ENCODE results near the gene GRIA2. TPM values are rescaled to one million over a fixed set of nuclear protein-coding genes. Genes with fewer than 3 reads are reported as not detected.
"Not testable (repeated sequence)": the region's sequence is repeated elsewhere in the genome, so short reads cannot be mapped to it uniquely, and the experiment has no call there.

The GRIA2 gene
- total RNA-seq, result 3.1 TPM

DNA sequence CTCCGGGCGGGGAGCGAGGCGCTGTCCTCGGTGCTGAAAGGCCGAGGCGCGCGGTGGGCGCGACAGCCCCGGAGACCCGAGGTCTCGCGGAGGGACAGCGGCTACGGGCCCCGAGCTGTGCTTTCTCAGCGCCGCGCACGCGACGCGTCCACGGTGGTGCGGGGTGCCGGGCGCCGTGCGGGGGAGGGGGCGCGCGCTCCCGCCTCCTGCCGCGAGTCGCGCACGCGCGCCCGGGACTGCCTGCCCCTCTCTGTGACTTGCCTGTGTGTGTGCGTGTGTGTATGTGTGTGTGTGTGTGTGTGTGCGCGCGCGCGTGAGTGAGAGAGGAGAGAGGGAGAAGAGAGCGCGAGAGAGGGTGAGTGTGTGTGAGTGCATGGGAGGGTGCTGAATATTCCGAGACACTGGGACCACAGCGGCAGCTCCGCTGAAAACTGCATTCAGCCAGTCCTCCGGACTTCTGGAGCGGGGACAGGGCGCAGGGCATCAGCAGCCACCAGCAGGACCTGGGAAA lies at the start of gene GRIA2:
Gene GRIA2, plus strand, starts transcription at position 358 of the 511 bp plus-strand sequence. CDS start 315 bp downstream, outside the sequence.
- H3K9ac ChIP-seq (ENCODE audit: low read depth in 1 of 3, low read length in 3 of 3), result no peak within 1 kb of the TSS
- no peaks in the 10 kb centered on the region for H3K36me3 ChIP-seq (ENCODE audit: control insufficient read depth in 3 of 3, insufficient read depth in 3 of 3, low read length in 3 of 3)
- H3K27ac ChIP-seq (ENCODE audit: low read depth, low read length), result no peak within 1 kb of the TSS
- peaks cover 34 to 43% (median 35%) of the 10 kb centered on the region in 3 donors for H3K27me3 ChIP-seq (ENCODE audit: control insufficient read depth in 3 of 3, insufficient read depth in 3 of 3, low read length in 3 of 3)
- H3K4me1 ChIP-seq (ENCODE audit: control insufficient read depth in 3 of 3, insufficient read depth in 3 of 3, low read length in 3 of 3), result peaks cover 6 to 18% (median 11%) of the 10 kb centered on the region in 3 donors
- peak within 1 kb of the TSS in 2 of 3 donors; percentile 53 to 58 for H3K4me3 ChIP-seq (ENCODE audit: low read length in 3 of 3)
- peaks cover 0 to 3% (median 0%) of the 10 kb centered on the region in 3 donors for H3K9me3 ChIP-seq (ENCODE audit: control insufficient read depth in 3 of 3, low read length in 3 of 3)

DNA sequence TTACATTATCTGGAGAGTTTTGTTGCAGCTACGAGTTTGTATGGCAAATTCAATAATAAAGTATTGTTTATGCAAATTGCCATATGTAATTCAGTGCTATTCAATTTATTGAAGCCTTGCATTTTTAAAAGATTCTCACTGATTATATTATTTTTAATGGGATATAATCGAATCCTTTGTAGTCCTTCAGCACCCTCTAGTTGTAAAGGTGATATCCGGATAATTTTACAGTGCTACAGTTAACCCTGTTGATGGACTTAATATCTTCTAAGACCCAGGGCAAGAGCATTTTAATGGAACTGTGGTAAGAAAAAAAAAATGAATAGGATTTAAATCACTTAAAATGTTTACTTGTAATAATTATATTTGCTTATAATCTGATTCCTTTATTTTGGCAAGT lies 48.5 kb upstream of the GRIA2 start:
- H3K4me1 ChIP-seq (ENCODE audit: control insufficient read depth in 3 of 3, insufficient read depth in 3 of 3, low read length in 3 of 3), result no peaks in the 10 kb centered on the region
- H3K27ac ChIP-seq (ENCODE audit: low read depth, low read length), result no peak overlapping the region
- no peaks in the 10 kb centered on the region for H3K36me3 ChIP-seq (ENCODE audit: control insufficient read depth in 3 of 3, insufficient read depth in 3 of 3, low read length in 3 of 3)
- H3K9ac ChIP-seq (ENCODE audit: low read depth in 1 of 3, low read length in 3 of 3), result no peak overlapping the region
- H3K4me3 ChIP-seq (ENCODE audit: low read length in 3 of 3), result no peak overlapping the region
- no peaks in the 10 kb centered on the region for H3K27me3 ChIP-seq (ENCODE audit: control insufficient read depth in 3 of 3, insufficient read depth in 3 of 3, low read length in 3 of 3)
- no peaks in the 10 kb centered on the region for H3K9me3 ChIP-seq (ENCODE audit: control insufficient read depth in 3 of 3, low read length in 3 of 3)

GRCh38 chr4:157180268-157180667 lies 40.3 kb upstream of the GRIA2 start:
- H3K27ac ChIP-seq (ENCODE audit: low read depth, low read length); H3K36me3 ChIP-seq (ENCODE audit: control insufficient read depth in 3 of 3, insufficient read depth in 3 of 3, low read length in 3 of 3); H3K9ac ChIP-seq (ENCODE audit: low read depth in 1 of 3, low read length in 3 of 3); H3K4me3 ChIP-seq (ENCODE audit: low read length in 3 of 3); H3K4me1 ChIP-seq (ENCODE audit: control insufficient read depth in 3 of 3, insufficient read depth in 3 of 3, low read length in 3 of 3); H3K9me3 ChIP-seq (ENCODE audit: control insufficient read depth in 3 of 3, low read length in 3 of 3); H3K27me3 ChIP-seq (ENCODE audit: control insufficient read depth in 3 of 3, insufficient read depth in 3 of 3, low read length in 3 of 3): not testable (repeated sequence)

- Histone ChIP-seq H3K27me3 (ENCODE audit: control insufficient read depth in 3 of 3, insufficient read depth in 3 of 3, low read length in 3 of 3) (no peaks in the 10 kb centered on the region), H3K4me3 (ENCODE audit: low read length in 3 of 3) (no peak overlapping the region), H3K9me3 (ENCODE audit: control insufficient read depth in 3 of 3, low read length in 3 of 3) (no peaks in the 10 kb centered on the region)
These were observed 36.2 kb upstream of the GRIA2 start for GRCh38 chr4:157184300-157184699.

GRCh38 chr4:157185363-157185762 lies 35.2 kb upstream of the GRIA2 start:
- no peaks in the 10 kb centered on the region for H3K27me3 ChIP-seq (ENCODE audit: control insufficient read depth in 3 of 3, insufficient read depth in 3 of 3, low read length in 3 of 3)
- no peaks in the 10 kb centered on the region for H3K4me1 ChIP-seq (ENCODE audit: control insufficient read depth in 3 of 3, insufficient read depth in 3 of 3, low read length in 3 of 3)
- no peaks in the 10 kb centered on the region for H3K36me3 ChIP-seq (ENCODE audit: control insufficient read depth in 3 of 3, insufficient read depth in 3 of 3, low read length in 3 of 3)
- no peak overlapping the region for H3K27ac ChIP-seq (ENCODE audit: low read depth, low read length)
- H3K9me3 ChIP-seq (ENCODE audit: control insufficient read depth in 3 of 3, low read length in 3 of 3), result peaks cover 0 to 2% (median 0%) of the 10 kb centered on the region in 3 donors
- H3K9ac ChIP-seq (ENCODE audit: low read depth in 1 of 3, low read length in 3 of 3), result no peak overlapping the region
- no peak overlapping the region for H3K4me3 ChIP-seq (ENCODE audit: low read length in 3 of 3)

More at GRCh38 chr4:157184300-157184699, 36.2 kb upstream of the GRIA2 start:
- Histone ChIP-seq H3K36me3 (ENCODE audit: control insufficient read depth in 3 of 3, insufficient read depth in 3 of 3, low read length in 3 of 3) (no peaks in the 10 kb centered on the region), H3K27ac (ENCODE audit: low read depth, low read length) (no peak overlapping the region), H3K4me1 (ENCODE audit: control insufficient read depth in 3 of 3, insufficient read depth in 3 of 3, low read length in 3 of 3) (no peaks in the 10 kb centered on the region), H3K9ac (ENCODE audit: low read depth in 1 of 3, low read length in 3 of 3) (no peak overlapping the region)

- Histone ChIP-seq H3K9me3 (ENCODE audit: control insufficient read depth in 3 of 3, low read length in 3 of 3) (no peaks in the 10 kb centered on the region), H3K36me3 (ENCODE audit: control insufficient read depth in 3 of 3, insufficient read depth in 3 of 3, low read length in 3 of 3) (no peaks in the 10 kb centered on the region), H3K9ac (ENCODE audit: low read depth in 1 of 3, low read length in 3 of 3) (no peak overlapping the region), H3K27ac (ENCODE audit: low read depth, low read length) (no peak overlapping the region), H3K27me3 (ENCODE audit: control insufficient read depth in 3 of 3, insufficient read depth in 3 of 3, low read length in 3 of 3) (no peaks in the 10 kb centered on the region), H3K4me1 (ENCODE audit: control insufficient read depth in 3 of 3, insufficient read depth in 3 of 3, low read length in 3 of 3) (no peaks in the 10 kb centered on the region), H3K4me3 (ENCODE audit: low read length in 3 of 3) (no peak overlapping the region)
These were observed 25.2 kb upstream of the GRIA2 start for GRCh38 chr4:157195374-157195773.

- H3K9ac ChIP-seq (ENCODE audit: low read depth in 1 of 3, low read length in 3 of 3), result no peak overlapping the region
- H3K27me3 ChIP-seq (ENCODE audit: control insufficient read depth in 3 of 3, insufficient read depth in 3 of 3, low read length in 3 of 3), result no peaks in the 10 kb centered on the region
- H3K9me3 ChIP-seq (ENCODE audit: control insufficient read depth in 3 of 3, low read length in 3 of 3), result no peaks in the 10 kb centered on the region
- no peak overlapping the region for H3K4me3 ChIP-seq (ENCODE audit: low read length in 3 of 3)
- H3K36me3 ChIP-seq (ENCODE audit: control insufficient read depth in 3 of 3, insufficient read depth in 3 of 3, low read length in 3 of 3), result no peaks in the 10 kb centered on the region
- H3K27ac ChIP-seq (ENCODE audit: low read depth, low read length), result no peak overlapping the region
- H3K4me1 ChIP-seq (ENCODE audit: control insufficient read depth in 3 of 3, insufficient read depth in 3 of 3, low read length in 3 of 3), result no peaks in the 10 kb centered on the region
These were observed 24.5 kb upstream of the GRIA2 start for GRCh38 chr4:157196046-157196445.

DNA sequence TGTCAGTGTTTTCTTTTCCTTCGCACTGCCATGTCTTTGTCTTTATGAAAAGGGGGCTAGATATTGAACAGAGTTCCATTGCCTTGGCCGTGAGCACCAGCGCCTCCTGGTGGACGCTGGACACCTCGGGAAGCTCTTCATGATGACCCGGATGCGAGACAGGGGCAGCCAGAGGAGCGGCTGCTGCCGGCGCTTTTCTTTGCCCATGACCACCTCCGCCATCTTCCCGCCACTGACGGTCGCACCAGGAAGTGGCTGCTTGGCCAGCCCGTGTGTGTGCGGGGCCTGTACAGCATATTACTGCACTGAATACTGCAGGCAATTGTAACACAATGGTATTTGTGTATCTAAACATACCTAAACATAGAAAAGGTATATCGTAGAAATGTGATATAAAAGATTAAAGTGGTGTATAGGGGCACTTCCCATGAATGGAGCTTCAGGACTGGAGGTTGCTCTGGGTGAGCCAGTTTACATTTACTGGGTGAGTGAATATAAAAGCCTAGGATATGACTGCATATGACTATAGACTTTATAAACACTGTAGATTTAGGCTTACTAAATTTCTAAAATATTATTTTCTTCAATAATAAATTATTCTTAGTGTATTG lies 15.8 kb upstream of the GRIA2 start:
- no peaks in the 10 kb centered on the region for H3K27me3 ChIP-seq (ENCODE audit: control insufficient read depth in 3 of 3, insufficient read depth in 3 of 3, low read length in 3 of 3)
- H3K9me3 ChIP-seq (ENCODE audit: control insufficient read depth in 3 of 3, low read length in 3 of 3), result no peaks in the 10 kb centered on the region
- no peaks in the 10 kb centered on the region for H3K4me1 ChIP-seq (ENCODE audit: control insufficient read depth in 3 of 3, insufficient read depth in 3 of 3, low read length in 3 of 3)
- H3K4me3 ChIP-seq (ENCODE audit: low read length in 3 of 3), result no peak overlapping the region
- no peak overlapping the region for H3K27ac ChIP-seq (ENCODE audit: low read depth, low read length)
- H3K36me3 ChIP-seq (ENCODE audit: control insufficient read depth in 3 of 3, insufficient read depth in 3 of 3, low read length in 3 of 3), result no peaks in the 10 kb centered on the region
- no peak overlapping the region for H3K9ac ChIP-seq (ENCODE audit: low read depth in 1 of 3, low read length in 3 of 3)

DNA sequence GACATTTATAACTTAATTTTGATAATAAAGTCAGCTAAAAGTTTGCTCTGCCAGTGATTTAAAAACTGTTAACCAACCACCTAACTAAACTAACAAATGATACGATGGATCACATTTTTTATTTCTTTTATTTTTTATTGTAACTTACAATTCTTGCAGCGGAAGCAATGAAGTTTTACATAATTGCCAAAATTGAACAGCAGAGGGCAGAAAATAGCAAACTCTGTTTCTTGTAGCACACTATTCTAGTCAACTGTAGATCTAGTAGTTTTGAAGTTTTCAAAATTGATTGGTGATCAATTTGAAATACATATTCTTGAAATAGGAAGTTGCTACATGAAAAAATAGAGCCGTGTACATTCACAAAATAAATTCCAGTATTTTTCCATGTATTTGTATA lies 2.8 kb upstream of the GRIA2 start:
- peaks cover 27 to 30% (median 29%) of the 10 kb centered on the region in 3 donors for H3K27me3 ChIP-seq (ENCODE audit: control insufficient read depth in 3 of 3, insufficient read depth in 3 of 3, low read length in 3 of 3)

GRCh38 chr4:157219711-157220370 lies 687 bp upstream of the GRIA2 start:
- H3K9ac ChIP-seq (ENCODE audit: low read depth in 1 of 3, low read length in 3 of 3), result no peak overlapping the region
- H3K36me3 ChIP-seq (ENCODE audit: control insufficient read depth in 3 of 3, insufficient read depth in 3 of 3, low read length in 3 of 3), result no peaks in the 10 kb centered on the region
- peaks cover 6 to 18% (median 11%) of the 10 kb centered on the region in 3 donors for H3K4me1 ChIP-seq (ENCODE audit: control insufficient read depth in 3 of 3, insufficient read depth in 3 of 3, low read length in 3 of 3)
- peaks cover 0 to 3% (median 0%) of the 10 kb centered on the region in 3 donors for H3K9me3 ChIP-seq (ENCODE audit: control insufficient read depth in 3 of 3, low read length in 3 of 3)
- no peak overlapping the region for H3K27ac ChIP-seq (ENCODE audit: low read depth, low read length)
- H3K4me3 ChIP-seq (ENCODE audit: low read length in 3 of 3), result peak overlapping the region in 1 of 3 donors; percentile 42
- H3K27me3 ChIP-seq (ENCODE audit: control insufficient read depth in 3 of 3, insufficient read depth in 3 of 3, low read length in 3 of 3), result peaks cover 32 to 43% (median 34%) of the 10 kb centered on the region in 3 donors

More for the DNA sequence above, 2.8 kb upstream of the GRIA2 start:
- no peaks in the 10 kb centered on the region for H3K36me3 ChIP-seq (ENCODE audit: control insufficient read depth in 3 of 3, insufficient read depth in 3 of 3, low read length in 3 of 3)
- H3K27ac ChIP-seq (ENCODE audit: low read depth, low read length), result no peak overlapping the region
- H3K4me1 ChIP-seq (ENCODE audit: control insufficient read depth in 3 of 3, insufficient read depth in 3 of 3, low read length in 3 of 3), result peaks cover 4 to 15% (median 9%) of the 10 kb centered on the region in 3 donors
- H3K4me3 ChIP-seq (ENCODE audit: low read length in 3 of 3), result no peak overlapping the region
- H3K9ac ChIP-seq (ENCODE audit: low read depth in 1 of 3, low read length in 3 of 3), result no peak overlapping the region
- H3K9me3 ChIP-seq (ENCODE audit: control insufficient read depth in 3 of 3, low read length in 3 of 3), result peaks cover 0 to 3% (median 0%) of the 10 kb centered on the region in 3 donors

Measured in skeletal muscle tissue (tissue), 4 donors.